Upper lobe of left lung (tissue), 6 donors: ENCODE measurements around the gene AOC3. TPM values are rescaled to one million over a fixed set of nuclear protein-coding genes. Genes with fewer than 3 reads are reported as not detected.
A peak's percentile ranks its signal among the peaks of the same experiment; 100 is the strongest.

ENCODE experiments used
- ATAC-seq, 2 donors: fragments of 200-7000 bp; cut with Tn5 transposase; one replicate each; pipeline ENCODE4 v1.9.1; 2022; ENCODE audit warnings: mild to moderate bottlenecking in 2 of 2, moderate library complexity in 2 of 2; ENCODE audit not compliant: low FRiP score in 2 of 2
- DNase-seq, 2 donors: peaks; one replicate each; pipeline ENCODE4 v3.0.0-alpha.2; 2019 to 2020
- H3K27ac ChIP-seq, 4 donors: fragments of 200-600 bp; sonication (generic); one replicate each; pipeline ENCODE4 v1.5.1; 2016 to 2019
- H3K27me3 ChIP-seq, 4 donors: fragments of 200-600 bp; sonication (generic); one replicate each; pipeline ENCODE4 v1.5.1; 2017 to 2019
- H3K36me3 ChIP-seq, 4 donors: fragments of 200-600 bp; sonication (generic); one replicate each; pipeline ENCODE4 v1.5.1; 2016 to 2019
- H3K4me1 ChIP-seq, 4 donors: fragments of 200-600 bp; sonication (generic); one replicate each; pipeline ENCODE4 v1.5.1; 2018 to 2019
- H3K4me3 ChIP-seq, 4 donors: fragments of 200-600 bp; sonication (generic); one replicate each; pipeline ENCODE4 v1.5.1; 2017 to 2019; ENCODE audit warnings: mild to moderate bottlenecking in 2 of 4, moderate library complexity in 1 of 4
- H3K9me3 ChIP-seq, 4 donors: fragments of 200-600 bp; sonication (generic); one replicate each; pipeline ENCODE4 v1.5.1; 2018 to 2019
- EP300 ChIP-seq, 4 donors: sonication (generic); formaldehyde crosslinking; IDR thresholded peaks; one replicate each; pipeline ENCODE4 v1.5.1; 2017; ENCODE audit warnings: antibody characterized with exemption in 4 of 4, control low read depth in 2 of 4
- POLR2A ChIP-seq, 4 donors: fragments of 450-650 bp; IDR thresholded peaks; one replicate each; pipeline ENCODE4 v1.5.1; 2016 to 2017; ENCODE audit warnings: antibody characterized with exemption in 4 of 4, mild to moderate bottlenecking in 2 of 4
- POLR2AphosphoS5 ChIP-seq, 2 donors: sonication (generic); formaldehyde crosslinking; IDR thresholded peaks; one replicate each; pipeline ENCODE4 v1.5.1; 2017; ENCODE audit warnings: antibody characterized with exemption in 2 of 2
- WGBS, 2 donors: methylation state at CpG; one replicate each; pipeline ENCODE4 v1.1.5; 2017 to 2018; 5-methylcytosine and 5-hydroxymethylcytosine counted together
- total RNA-seq, 6 donors: library from RNA; depleted of rRNA in 4 of 6; stranded (reverse); fragments of >200 nt in 4 of 6; gene quantifications; one replicate each; pipeline versions ENCODE4 v1.1.0 to v1.2.1, GENCODE V29; 2016 to 2021
- TF ChIP-seq, protein P1 (sequence below), 6 experiments: fragments of 450-650 bp in 4 of 6; fragments of 200-600 bp in 2 of 6; sonication (generic) in 2 of 6; IDR thresholded peaks; one replicate each; pipeline ENCODE4 v1.5.1; 2016 to 2019; ENCODE audit warnings: antibody characterized with exemption in 6 of 6
- donor health status: DM: no; HTN: no; CAD: no; lungs with moderate emphysema.
- donor health status: DM: no; HTN: yes; CAD: no; lungs with severe emphysema.

The AOC3 gene
- total RNA-seq, 6 donors from 2014 or later, result 76.9 to 210 (median 111) TPM

DNA sequence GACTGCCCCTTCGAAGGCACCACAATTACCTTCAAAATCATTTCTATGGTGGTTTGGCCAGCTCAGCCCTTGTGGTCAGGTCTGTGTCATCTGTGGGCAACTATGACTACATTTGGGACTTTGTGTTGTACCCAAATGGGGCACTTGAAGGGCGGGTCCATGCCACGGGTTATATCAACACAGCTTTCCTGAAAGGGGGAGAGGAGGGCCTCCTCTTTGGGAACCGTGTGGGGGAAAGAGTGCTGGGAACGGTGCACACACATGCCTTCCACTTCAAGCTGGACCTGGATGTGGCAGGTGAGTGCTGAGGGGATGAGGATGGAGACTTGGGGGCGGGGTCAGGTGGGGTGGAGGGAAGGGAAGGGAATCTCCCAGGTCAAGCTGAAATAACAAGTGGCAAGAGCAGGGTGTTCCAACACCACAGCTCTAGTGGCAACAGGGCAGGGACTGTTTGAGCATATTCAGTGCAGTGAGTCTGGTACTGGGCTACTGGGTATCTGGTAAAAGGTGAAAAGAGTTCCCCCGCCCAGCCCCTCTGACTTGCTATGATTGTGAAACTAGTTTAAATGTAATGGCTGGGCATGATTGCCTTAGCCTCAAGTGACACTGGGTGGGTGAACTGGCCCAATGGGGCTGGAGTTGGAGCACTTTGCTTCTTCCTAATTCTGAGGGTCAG, 4.9 kb upstream of the AOC3 start:
- DNase-seq, result no peak
- H3K36me3 ChIP-seq, result peaks cover 6 to 51% (median 39%) of the 10 kb centered on the region in 4 donors
- WGBS, 2 donors, result 55 to 56% methylated on average over 7 of the region's 7 CpGs
- H3K4me3 ChIP-seq, result no peak overlapping the region
- TF ChIP-seq EP300 (IDR thresholded peaks at IDR 0.05) (no peak), POLR2A (IDR thresholded peaks at IDR 0.05) (no peak), POLR2AphosphoS5 (IDR thresholded peaks at IDR 0.05) (no peak)
- TF ChIP-seq, protein P1, sequence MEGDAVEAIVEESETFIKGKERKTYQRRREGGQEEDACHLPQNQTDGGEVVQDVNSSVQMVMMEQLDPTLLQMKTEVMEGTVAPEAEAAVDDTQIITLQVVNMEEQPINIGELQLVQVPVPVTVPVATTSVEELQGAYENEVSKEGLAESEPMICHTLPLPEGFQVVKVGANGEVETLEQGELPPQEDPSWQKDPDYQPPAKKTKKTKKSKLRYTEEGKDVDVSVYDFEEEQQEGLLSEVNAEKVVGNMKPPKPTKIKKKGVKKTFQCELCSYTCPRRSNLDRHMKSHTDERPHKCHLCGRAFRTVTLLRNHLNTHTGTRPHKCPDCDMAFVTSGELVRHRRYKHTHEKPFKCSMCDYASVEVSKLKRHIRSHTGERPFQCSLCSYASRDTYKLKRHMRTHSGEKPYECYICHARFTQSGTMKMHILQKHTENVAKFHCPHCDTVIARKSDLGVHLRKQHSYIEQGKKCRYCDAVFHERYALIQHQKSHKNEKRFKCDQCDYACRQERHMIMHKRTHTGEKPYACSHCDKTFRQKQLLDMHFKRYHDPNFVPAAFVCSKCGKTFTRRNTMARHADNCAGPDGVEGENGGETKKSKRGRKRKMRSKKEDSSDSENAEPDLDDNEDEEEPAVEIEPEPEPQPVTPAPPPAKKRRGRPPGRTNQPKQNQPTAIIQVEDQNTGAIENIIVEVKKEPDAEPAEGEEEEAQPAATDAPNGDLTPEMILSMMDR (IDR thresholded peaks at IDR 0.05), result no peak
- no peaks in the 10 kb centered on the region for H3K9me3 ChIP-seq
- H3K27me3 ChIP-seq, result no peaks in the 10 kb centered on the region
- peaks cover 37 to 55% (median 45%) of the 10 kb centered on the region in 4 donors for H3K4me1 ChIP-seq
- H3K27ac ChIP-seq, result peak overlapping the region; percentile 57 to 77 (median 74)
- ATAC-seq, result peak in 1 of 2 donors; percentile 32

DNA sequence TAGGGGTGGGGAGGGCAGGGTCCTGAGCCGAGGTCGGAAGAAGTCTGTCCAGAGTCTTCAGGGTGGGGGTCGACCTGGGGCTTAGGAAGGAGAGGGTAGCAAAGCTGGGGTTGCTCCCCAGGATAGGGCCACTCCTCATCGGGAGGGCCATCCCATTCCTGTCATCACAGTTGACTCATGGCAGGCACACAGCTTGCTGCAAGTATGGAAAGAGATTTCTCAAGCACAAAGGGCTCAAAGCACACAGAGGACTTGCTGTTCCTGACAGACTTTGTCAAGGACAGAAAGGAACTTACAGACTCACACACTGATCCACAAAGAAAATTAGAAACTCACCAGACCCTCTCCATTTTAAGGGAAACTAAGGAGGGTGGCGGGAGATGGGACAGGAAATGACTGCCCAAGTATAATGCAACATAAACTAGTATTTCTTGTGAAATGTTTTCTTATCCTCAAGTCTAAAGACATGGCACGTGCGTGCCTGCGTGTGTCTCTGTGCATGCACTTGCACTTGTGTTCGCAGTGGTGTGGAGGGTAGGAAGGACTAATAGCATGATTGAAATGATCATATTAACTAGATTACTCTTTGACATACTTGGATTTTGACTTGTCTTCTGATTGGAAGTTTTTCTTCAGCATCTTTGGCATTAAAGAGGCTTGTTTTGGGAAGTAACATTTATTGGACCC, 4.3 kb upstream of the AOC3 start:
- Histone ChIP-seq H3K27me3 (no peaks in the 10 kb centered on the region), H3K4me1 (peaks cover 37 to 55% (median 45%) of the 10 kb centered on the region in 4 donors), H3K36me3 (peaks cover 6 to 44% (median 33%) of the 10 kb centered on the region in 4 donors), H3K9me3 (no peaks in the 10 kb centered on the region), H3K4me3 (no peak overlapping the region), H3K27ac (peak overlapping the region; percentile 57 to 77 (median 74))
- WGBS, 2 donors, result 62 to 66% methylated on average over 7 to 9 of the region's 9 CpGs
- DNase-seq (peak in 1 of 2 donors; percentile 50), ATAC-seq (peak in 1 of 2 donors; percentile 31)
- TF ChIP-seq, protein P1 (IDR thresholded peaks at IDR 0.05), result no peak
- TF ChIP-seq POLR2AphosphoS5 (IDR thresholded peaks at IDR 0.05), result peak; percentile 55 to 57
- TF ChIP-seq EP300 (IDR thresholded peaks at IDR 0.05), result peak in 1 of 4 donors; percentile 62
- no peak for TF ChIP-seq POLR2A (IDR thresholded peaks at IDR 0.05)

DNA sequence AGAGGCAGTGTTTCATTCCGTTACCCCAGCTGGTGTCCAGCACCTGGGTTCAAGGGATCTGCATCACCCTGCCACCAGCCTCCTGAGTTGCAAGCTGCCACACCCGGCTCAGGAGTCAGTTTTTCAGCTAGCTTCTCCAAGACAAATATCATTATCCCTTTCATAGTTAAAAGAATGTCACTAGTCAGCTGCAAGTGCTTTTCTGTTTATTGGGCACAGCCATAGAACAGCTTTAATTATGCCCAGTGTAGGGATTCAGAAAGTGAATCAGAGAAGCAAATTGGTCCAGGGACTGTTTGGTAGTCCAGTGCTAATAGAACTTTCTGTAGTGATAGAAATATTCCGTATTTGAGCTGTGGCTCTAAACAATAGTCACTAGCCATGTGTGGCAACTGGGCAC, 2.9 kb upstream of the AOC3 start:
- H3K36me3 ChIP-seq, result peaks cover under 1 to 31% (median 20%) of the 10 kb centered on the region in 4 donors
- WGBS, 2 donors, result 78 to 91% methylated on average over 3 of the region's 3 CpGs

DNA sequence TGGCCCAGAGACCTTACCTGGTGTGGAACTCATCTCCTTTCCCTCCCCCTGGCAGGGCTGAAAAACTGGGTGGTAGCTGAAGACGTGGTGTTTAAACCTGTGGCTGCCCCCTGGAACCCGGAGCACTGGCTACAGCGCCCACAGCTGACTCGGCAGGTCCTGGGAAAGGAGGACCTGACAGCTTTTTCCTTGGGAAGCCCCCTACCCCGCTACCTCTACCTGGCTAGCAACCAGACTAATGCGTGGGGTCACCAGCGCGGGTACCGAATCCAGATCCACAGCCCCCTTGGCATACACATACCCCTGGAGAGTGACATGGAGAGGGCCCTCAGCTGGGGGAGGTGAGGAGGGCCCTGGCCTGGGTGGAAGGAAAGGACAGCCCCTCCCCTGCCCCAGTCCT, 2.0 kb upstream of the AOC3 start:
- TF ChIP-seq POLR2AphosphoS5 (IDR thresholded peaks at IDR 0.05) (no peak), EP300 (IDR thresholded peaks at IDR 0.05) (no peak), POLR2A (IDR thresholded peaks at IDR 0.05) (no peak)
- TF ChIP-seq, protein P1 (IDR thresholded peaks at IDR 0.05), result no peak
- H3K4me1 ChIP-seq, result peaks cover 36 to 48% (median 42%) of the 10 kb centered on the region in 4 donors
- DNase-seq (no peak), ATAC-seq (no peak)
- H3K36me3 ChIP-seq, result peaks cover 0 to 21% (median 14%) of the 10 kb centered on the region in 4 donors
- no peak overlapping the region for H3K4me3 ChIP-seq
- H3K9me3 ChIP-seq, result no peaks in the 10 kb centered on the region
- WGBS, 2 donors, result 93 to 94% methylated on average over 8 to 9 of the region's 9 CpGs
- no peaks in the 10 kb centered on the region for H3K27me3 ChIP-seq
- peak overlapping the region in 2 of 4 donors; percentile 39 to 46 for H3K27ac ChIP-seq

More for the DNA sequence above, 2.9 kb upstream of the AOC3 start:
- Histone ChIP-seq H3K4me3 (no peak overlapping the region), H3K9me3 (no peaks in the 10 kb centered on the region), H3K27me3 (no peaks in the 10 kb centered on the region), H3K27ac (peak overlapping the region in 1 of 4 donors; percentile 77), H3K4me1 (peaks cover 37 to 55% (median 45%) of the 10 kb centered on the region in 4 donors)
- no peak for TF ChIP-seq EP300 (IDR thresholded peaks at IDR 0.05)
- TF ChIP-seq POLR2AphosphoS5 (IDR thresholded peaks at IDR 0.05), result no peak
- TF ChIP-seq POLR2A (IDR thresholded peaks at IDR 0.05), result no peak
- TF ChIP-seq, protein P1 (IDR thresholded peaks at IDR 0.05), result no peak
- ATAC-seq, result no peak
- DNase-seq, result no peak
